A673 (cell line): ENCODE results near the gene NME3.

Experiments
- EZH2 ChIP-seq: fragments of 200-600 bp; sonication (generic); IDR thresholded peaks from 2 replicates; pipeline ENCODE4 v1.6.1; 2017; ENCODE audit warnings: borderline replicate concordance, low read depth, mild to moderate bottlenecking, mixed read lengths, antibody characterized with exemption, low read length; ENCODE audit not compliant: poor library complexity, severe bottlenecking
- TF ChIP-seq, protein P1 (sequence below): fragments of 300-800, 200-600 bp; sonication (generic); conservative IDR thresholded peaks from 2 replicates; pipeline ENCODE4 v1.5.1; 2017; ENCODE audit warnings: low read depth, mild to moderate bottlenecking, antibody characterized with exemption, low read length, moderate library complexity, mixed read lengths

DNA sequence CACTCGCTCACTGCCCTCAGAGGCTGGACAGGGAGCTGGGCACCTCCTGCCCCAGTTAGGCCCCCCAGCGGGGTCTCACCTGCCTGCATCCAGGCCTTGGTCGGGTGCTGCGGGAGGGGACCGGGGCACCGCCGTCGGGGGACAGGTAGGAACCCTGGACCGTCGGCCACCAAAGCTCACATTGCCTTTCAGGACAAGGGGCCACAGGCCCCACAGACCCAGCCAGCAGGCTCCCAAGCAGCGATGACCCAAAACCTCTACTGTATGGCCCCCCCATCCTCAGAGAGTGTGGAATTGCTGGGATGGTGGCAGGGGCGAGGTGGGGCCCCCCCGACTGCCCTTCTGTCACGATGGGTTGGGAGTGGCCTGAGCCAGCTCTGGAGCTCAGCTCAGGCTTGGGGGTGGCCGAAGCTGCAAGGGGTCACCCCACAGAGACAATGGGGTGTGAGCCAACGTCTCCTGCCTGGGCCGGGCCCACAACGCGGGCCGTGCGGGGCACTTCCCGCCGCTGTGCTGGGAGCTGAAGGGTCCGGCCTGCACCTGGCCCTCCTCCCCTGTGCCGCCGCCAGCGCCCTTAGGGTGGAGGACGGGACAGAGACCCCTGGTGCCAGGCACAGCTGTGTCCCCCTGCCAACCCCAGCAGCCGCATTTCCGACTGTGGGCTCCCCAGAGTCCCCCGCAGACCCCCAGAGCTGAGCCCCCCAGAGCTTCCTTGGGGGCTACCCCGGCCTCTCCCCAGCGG lies 21.7 kb upstream of the NME3 start:
- TF ChIP-seq, protein P1, sequence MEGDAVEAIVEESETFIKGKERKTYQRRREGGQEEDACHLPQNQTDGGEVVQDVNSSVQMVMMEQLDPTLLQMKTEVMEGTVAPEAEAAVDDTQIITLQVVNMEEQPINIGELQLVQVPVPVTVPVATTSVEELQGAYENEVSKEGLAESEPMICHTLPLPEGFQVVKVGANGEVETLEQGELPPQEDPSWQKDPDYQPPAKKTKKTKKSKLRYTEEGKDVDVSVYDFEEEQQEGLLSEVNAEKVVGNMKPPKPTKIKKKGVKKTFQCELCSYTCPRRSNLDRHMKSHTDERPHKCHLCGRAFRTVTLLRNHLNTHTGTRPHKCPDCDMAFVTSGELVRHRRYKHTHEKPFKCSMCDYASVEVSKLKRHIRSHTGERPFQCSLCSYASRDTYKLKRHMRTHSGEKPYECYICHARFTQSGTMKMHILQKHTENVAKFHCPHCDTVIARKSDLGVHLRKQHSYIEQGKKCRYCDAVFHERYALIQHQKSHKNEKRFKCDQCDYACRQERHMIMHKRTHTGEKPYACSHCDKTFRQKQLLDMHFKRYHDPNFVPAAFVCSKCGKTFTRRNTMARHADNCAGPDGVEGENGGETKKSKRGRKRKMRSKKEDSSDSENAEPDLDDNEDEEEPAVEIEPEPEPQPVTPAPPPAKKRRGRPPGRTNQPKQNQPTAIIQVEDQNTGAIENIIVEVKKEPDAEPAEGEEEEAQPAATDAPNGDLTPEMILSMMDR = no peak
- no peak for TF ChIP-seq EZH2
